Upper lobe of left lung (tissue), 4 donors: Measurements from ENCODE around the gene SLC17A3.

Experiments used
- CTCF ChIP-seq, 6 experiments: fragments of 450-650 bp in 4 of 6; fragments of 200-600 bp in 2 of 6; sonication (generic) in 2 of 6; IDR thresholded peaks; one replicate each; pipeline ENCODE4 v1.5.1; 2016 to 2019; ENCODE audit warnings: antibody characterized with exemption in 6 of 6
- EP300 ChIP-seq, 4 donors: sonication (generic); formaldehyde crosslinking; IDR thresholded peaks; one replicate each; pipeline ENCODE4 v1.5.1; 2017; ENCODE audit warnings: antibody characterized with exemption in 4 of 4, control low read depth in 2 of 4
- POLR2A ChIP-seq, 4 donors: fragments of 450-650 bp; IDR thresholded peaks; one replicate each; pipeline ENCODE4 v1.5.1; 2016 to 2017; ENCODE audit warnings: antibody characterized with exemption in 4 of 4, mild to moderate bottlenecking in 2 of 4
- POLR2AphosphoS5 ChIP-seq, 2 donors: sonication (generic); formaldehyde crosslinking; IDR thresholded peaks; one replicate each; pipeline ENCODE4 v1.5.1; 2017; ENCODE audit warnings: antibody characterized with exemption in 2 of 2

GRCh38 chr6:25804804-25805203 lies 69.2 kb downstream of the SLC17A3 start:
- no peak for TF ChIP-seq CTCF (IDR thresholded peaks at IDR 0.05)
- TF ChIP-seq POLR2A (IDR thresholded peaks at IDR 0.05), result no peak
- TF ChIP-seq EP300 (IDR thresholded peaks at IDR 0.05), result no peak
- no peak for TF ChIP-seq POLR2AphosphoS5 (IDR thresholded peaks at IDR 0.05)
